ENCODE results near the gene NANOS2. TPM values are rescaled to one million over a fixed set of nuclear protein-coding genes. Genes with fewer than 3 reads are reported as not detected.
A peak's percentile ranks its signal among the peaks of the same experiment; 100 is the strongest.

Gene NANOS2
- total RNA-seq, 6 experiments from 2014 or later, result not detected

DNA sequence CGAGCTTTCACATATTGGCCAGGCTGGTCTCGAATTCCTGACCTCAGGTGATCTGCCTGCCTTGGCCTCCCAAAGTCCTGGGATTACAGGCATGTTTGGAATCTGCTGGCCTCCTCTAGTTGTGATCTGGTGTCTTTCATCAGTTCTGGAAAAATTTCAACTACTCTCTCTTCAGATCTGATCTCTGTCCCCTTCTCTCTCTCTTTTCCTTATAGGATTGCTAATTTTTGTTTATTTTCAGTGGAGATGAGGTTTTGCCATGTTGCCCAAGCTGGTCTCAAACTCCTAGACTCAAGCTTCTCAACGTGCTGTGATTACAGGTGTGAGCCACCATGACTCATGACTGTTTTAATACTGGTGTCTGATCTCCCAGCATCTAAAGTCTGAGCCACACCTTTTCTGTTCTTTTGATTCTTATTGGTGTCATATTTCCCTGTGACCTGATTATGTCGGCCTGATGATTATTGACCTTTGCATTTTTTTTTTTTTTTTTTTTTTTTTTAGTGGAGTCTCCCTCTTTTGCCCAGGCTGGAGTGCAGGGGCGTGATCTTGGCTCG is 10.4 kb upstream of the NANOS2 start:
- H3K36me3 ChIP-seq, result no peaks in the 10 kb centered on the region
- no peak for ATAC-seq
- 54% methylated on average over 5 of the region's 6 CpGs for WGBS (ENCODE audit: insufficient coverage, low coverage, low lambda C conversion rate, missing lambda C conversion rate)
- no peak overlapping the region for H3K4me3 ChIP-seq
- H3K27ac ChIP-seq, result no peak overlapping the region
- no peak for TF ChIP-seq POLR2A (IDR thresholded peaks at IDR 0.05)
- no peak for DNase-seq
- H3K27me3 ChIP-seq, result no peaks in the 10 kb centered on the region
- intact Hi-C loops (cut with DNase I), result no loop called here
- H3K4me1 ChIP-seq, result no peaks in the 10 kb centered on the region
- no peaks in the 10 kb centered on the region for H3K9me3 ChIP-seq

- TF ChIP-seq, protein P1, sequence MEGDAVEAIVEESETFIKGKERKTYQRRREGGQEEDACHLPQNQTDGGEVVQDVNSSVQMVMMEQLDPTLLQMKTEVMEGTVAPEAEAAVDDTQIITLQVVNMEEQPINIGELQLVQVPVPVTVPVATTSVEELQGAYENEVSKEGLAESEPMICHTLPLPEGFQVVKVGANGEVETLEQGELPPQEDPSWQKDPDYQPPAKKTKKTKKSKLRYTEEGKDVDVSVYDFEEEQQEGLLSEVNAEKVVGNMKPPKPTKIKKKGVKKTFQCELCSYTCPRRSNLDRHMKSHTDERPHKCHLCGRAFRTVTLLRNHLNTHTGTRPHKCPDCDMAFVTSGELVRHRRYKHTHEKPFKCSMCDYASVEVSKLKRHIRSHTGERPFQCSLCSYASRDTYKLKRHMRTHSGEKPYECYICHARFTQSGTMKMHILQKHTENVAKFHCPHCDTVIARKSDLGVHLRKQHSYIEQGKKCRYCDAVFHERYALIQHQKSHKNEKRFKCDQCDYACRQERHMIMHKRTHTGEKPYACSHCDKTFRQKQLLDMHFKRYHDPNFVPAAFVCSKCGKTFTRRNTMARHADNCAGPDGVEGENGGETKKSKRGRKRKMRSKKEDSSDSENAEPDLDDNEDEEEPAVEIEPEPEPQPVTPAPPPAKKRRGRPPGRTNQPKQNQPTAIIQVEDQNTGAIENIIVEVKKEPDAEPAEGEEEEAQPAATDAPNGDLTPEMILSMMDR (IDR thresholded peaks at IDR 0.05), result no peak
- no peak for TF ChIP-seq POLR2A (IDR thresholded peaks at IDR 0.05)
- Histone ChIP-seq H3K4me3 (no peak overlapping the region), H3K27ac (no peak overlapping the region), H3K36me3 (no peaks in the 10 kb centered on the region), H3K9me3 (no peaks in the 10 kb centered on the region), H3K27me3 (no peaks in the 10 kb centered on the region), H3K4me1 (no peaks in the 10 kb centered on the region)
- ATAC-seq (no peak), DNase-seq (no peak)
- intact Hi-C loops (cut with DNase I), result no loop called here
- WGBS (ENCODE audit: insufficient coverage, low coverage, low lambda C conversion rate, missing lambda C conversion rate), result 76% methylated on average over 9 of the region's 9 CpGs
Measured at GRCh38 chr19:45922281-45922680, 7.7 kb upstream of the NANOS2 start.

DNA sequence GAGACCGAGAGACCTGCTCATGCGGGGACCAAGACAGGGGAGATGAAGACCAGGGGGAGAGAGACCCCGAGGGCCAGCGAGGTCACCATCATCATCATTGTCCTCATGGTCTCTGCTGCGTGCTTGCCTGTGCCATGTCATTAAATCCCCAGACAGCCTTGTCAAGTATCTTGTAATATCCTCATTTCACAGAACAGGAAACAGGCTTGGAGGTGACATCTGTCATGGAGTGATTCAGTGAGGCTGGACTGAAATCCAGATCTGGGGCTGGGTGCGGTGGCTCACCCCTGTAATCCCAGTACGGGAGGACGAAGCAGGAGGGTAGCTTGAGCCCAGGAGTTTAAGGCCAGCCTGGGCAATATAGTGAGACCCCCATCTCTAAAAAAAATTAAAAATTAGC is 5.9 kb upstream of the NANOS2 start:
- no peak for DNase-seq
- no peak for TF ChIP-seq POLR2A (IDR thresholded peaks at IDR 0.05)
- TF ChIP-seq, protein P1 (IDR thresholded peaks at IDR 0.05), result no peak
- ATAC-seq, result no peak
- H3K4me1 ChIP-seq, result no peaks in the 10 kb centered on the region
- H3K36me3 ChIP-seq, result no peaks in the 10 kb centered on the region
- no peak overlapping the region for H3K4me3 ChIP-seq
- no peak overlapping the region for H3K27ac ChIP-seq
- WGBS (ENCODE audit: insufficient coverage, low coverage, low lambda C conversion rate, missing lambda C conversion rate), result 63% methylated on average over 3 of the region's 8 CpGs
- H3K27me3 ChIP-seq, result no peaks in the 10 kb centered on the region
- intact Hi-C loops (cut with DNase I), result no loop called here
- no peaks in the 10 kb centered on the region for H3K9me3 ChIP-seq

- 45% methylated on average over 3 of the region's 7 CpGs for WGBS (ENCODE audit: insufficient coverage, low coverage, low lambda C conversion rate, missing lambda C conversion rate)
- H3K4me1 ChIP-seq, result no peaks in the 10 kb centered on the region
- no peaks in the 10 kb centered on the region for H3K36me3 ChIP-seq
- H3K27me3 ChIP-seq, result no peaks in the 10 kb centered on the region
- intact Hi-C loops (cut with DNase I), result no loop called here
- peak in 1 of 4 donors; percentile 21 for ATAC-seq
- H3K27ac ChIP-seq, result no peak overlapping the region
- no peak overlapping the region for H3K4me3 ChIP-seq
- TF ChIP-seq, protein P1 (IDR thresholded peaks at IDR 0.05), result no peak
- no peak for TF ChIP-seq POLR2A (IDR thresholded peaks at IDR 0.05)
- DNase-seq, result no peak
- no peaks in the 10 kb centered on the region for H3K9me3 ChIP-seq
Measured at GRCh38 chr19:45919678-45920077, 5.1 kb upstream of the NANOS2 start.

DNA sequence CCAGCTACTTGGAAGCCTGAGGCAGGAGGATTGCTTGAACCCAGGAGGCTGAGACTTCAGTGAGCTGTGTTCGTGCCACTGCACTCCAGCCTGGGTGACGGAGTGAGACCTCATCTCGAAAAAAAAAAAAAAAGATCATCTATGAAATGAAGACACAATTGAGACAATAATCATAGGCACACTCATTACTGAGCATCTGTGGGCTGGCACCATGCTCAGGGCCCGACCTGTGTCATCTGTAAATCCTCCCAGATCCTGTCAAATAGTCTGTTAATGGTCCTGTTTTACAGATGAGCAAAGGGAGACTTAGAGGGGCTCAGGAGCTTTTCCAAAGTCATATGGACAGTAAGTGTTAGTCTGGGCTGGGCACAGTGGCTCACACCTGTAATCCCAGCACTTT is 4.1 kb upstream of the NANOS2 start:
- Histone ChIP-seq H3K36me3 (no peaks in the 10 kb centered on the region), H3K27ac (no peak overlapping the region), H3K4me1 (no peaks in the 10 kb centered on the region), H3K4me3 (no peak overlapping the region), H3K9me3 (no peaks in the 10 kb centered on the region), H3K27me3 (no peaks in the 10 kb centered on the region)
- no peak for DNase-seq
- intact Hi-C loops (cut with DNase I), result no loop called here
- ATAC-seq, result no peak
- WGBS (ENCODE audit: insufficient coverage, low coverage, low lambda C conversion rate, missing lambda C conversion rate), result 29% methylated on average over 4 of the region's 4 CpGs
- no peak for TF ChIP-seq POLR2A (IDR thresholded peaks at IDR 0.05)
- TF ChIP-seq, protein P1 (IDR thresholded peaks at IDR 0.05), result no peak

Data from right lobe of liver (tissue), 6 donors.